Smooth muscle cell (in vitro differentiated cells): ENCODE data around the gene GLCCI1. TPM values are rescaled to one million over a fixed set of nuclear protein-coding genes. Genes with fewer than 3 reads are reported as not detected.
"Not testable (repeated sequence)": the region's sequence is repeated elsewhere in the genome, so short reads cannot be mapped to it uniquely, and the experiment has no call there.

Source experiments
- DNase-seq: peaks from one replicate; lab custom pipeline; 2025; ENCODE audit not compliant: unreplicated experiment; lab: John Stamatoyannopoulos, UW
- H2AFZ ChIP-seq: fragments of 200-600 bp; sonication (generic); 2 replicates; pipeline ENCODE4 v1.6.0; 2016; ENCODE audit warnings: antibody characterized with exemption, low read depth, mild to moderate bottlenecking
- H3F3A ChIP-seq: fragments of 200-600 bp; sonication (generic); 2 replicates; pipeline ENCODE4 v1.6.0; 2017; ENCODE audit warnings: antibody characterized with exemption, low read depth
- H3K27ac ChIP-seq: fragments of 200-600 bp; sonication (generic); 2 replicates; pipeline ENCODE4 v1.5.1; 2016; ENCODE audit warnings: low read depth, mild to moderate bottlenecking
- H3K27me3 ChIP-seq: fragments of 200-600 bp; sonication (generic); 2 replicates; pipeline ENCODE4 v1.6.1; 2016; ENCODE audit warnings: low read depth, mild to moderate bottlenecking
- H3K36me3 ChIP-seq: fragments of 200-600 bp; sonication (generic); 2 replicates; pipeline ENCODE4 v1.5.1; 2016; ENCODE audit warnings: low read depth
- H3K4me1 ChIP-seq: fragments of 200-600 bp; sonication (generic); 2 replicates; pipeline ENCODE4 v1.5.1; 2016; ENCODE audit warnings: low read depth
- H3K4me2 ChIP-seq: fragments of 200-600 bp; sonication (generic); 2 replicates; pipeline ENCODE4 v1.6.0; 2016; ENCODE audit warnings: mild to moderate bottlenecking
- H3K4me3 ChIP-seq: fragments of 200-600 bp; sonication (generic); 2 replicates; pipeline ENCODE4 v1.5.1; 2016; ENCODE audit warnings: mild to moderate bottlenecking
- H3K79me2 ChIP-seq: fragments of 200-600 bp; sonication (generic); 2 replicates; pipeline ENCODE4 v1.6.0; 2016; ENCODE audit warnings: low read depth, mild to moderate bottlenecking
- H3K9ac ChIP-seq: fragments of 200-600 bp; sonication (generic); 2 replicates; pipeline ENCODE4 v1.6.0; 2016; ENCODE audit warnings: low read depth
- H3K9me3 ChIP-seq: fragments of 200-600 bp; sonication (generic); replicated peaks from 2 replicates; pipeline ENCODE4 v1.5.1; 2016; ENCODE audit warnings: low read depth
- H4K20me1 ChIP-seq: fragments of 200-600 bp; sonication (generic); 2 replicates; pipeline ENCODE4 v1.6.0; 2016; ENCODE audit warnings: low read depth
- CTCF ChIP-seq: fragments of 200-600 bp; sonication (generic); IDR thresholded peaks from 2 replicates; pipeline ENCODE4 v1.5.1; 2017; ENCODE audit warnings: borderline replicate concordance, mild to moderate bottlenecking, antibody characterized with exemption; ENCODE audit not compliant: insufficient read depth, poor library complexity, severe bottlenecking
- WGBS: methylation state at CpG from one replicate; pipeline ENCODE4 v1.1.7; 2016; ENCODE audit warnings: low lambda C conversion rate; 5-methylcytosine and 5-hydroxymethylcytosine counted together
- polyA plus RNA-seq: library from polyadenylated mRNA; unstranded; fragments of >200 nt; fragmentation: Nextera tagmentation; extraction: Ambion mirVana; gene quantifications from 2 replicates; pipeline ENCODE4 v1.2.1, GENCODE V29; 2016
- total RNA-seq: library from RNA; depleted of rRNA; stranded (reverse); fragments of >200 nt; gene quantifications from 2 replicates; pipeline ENCODE4 v1.2.3, GENCODE V29; 2014

Gene GLCCI1
- total and polyA plus RNA-seq, 2 experiments from 2014 or later: 39.0 to 69.9 TPM

DNA sequence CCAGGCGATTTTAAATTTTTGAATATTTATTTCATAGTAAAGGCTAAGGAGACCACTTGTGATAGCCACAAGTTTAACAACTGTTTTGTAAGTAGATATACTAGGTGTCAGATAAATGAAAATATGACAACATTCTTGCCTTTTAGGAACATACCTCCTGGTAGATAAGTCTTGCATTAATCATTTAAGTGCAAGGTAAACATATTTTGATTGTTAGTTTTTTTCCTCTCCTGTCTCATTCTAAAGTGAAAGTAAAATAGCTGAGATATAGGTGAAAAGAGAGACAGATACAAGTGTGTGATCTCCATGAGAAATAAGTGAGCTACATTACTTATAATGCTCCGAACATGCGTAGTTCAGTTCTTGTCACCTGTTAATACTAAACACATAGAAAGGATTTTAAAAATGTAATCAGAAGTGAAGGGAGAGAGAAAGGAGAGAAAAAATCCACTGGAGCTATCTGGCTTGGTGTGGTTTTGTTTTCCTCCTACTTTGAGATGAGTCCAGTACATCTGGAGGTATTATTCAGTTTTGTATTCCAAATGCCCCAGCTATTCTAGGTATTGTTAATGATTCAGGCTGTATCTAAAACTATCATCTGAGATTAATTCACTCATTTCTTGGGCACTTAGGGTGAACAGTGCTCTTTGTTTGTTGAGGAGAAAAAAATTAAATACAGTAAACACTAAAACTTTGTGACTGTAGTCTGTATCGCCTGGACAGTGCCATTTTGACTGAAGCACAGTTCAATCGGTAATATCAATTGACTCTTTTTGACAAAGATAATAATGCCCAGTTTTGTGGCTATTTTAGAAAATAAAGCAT, 21.2 kb downstream of the GLCCI1 start:
- no peak for DNase-seq
- 98% methylated on average over 5 of the region's 5 CpGs for WGBS
- no peak overlapping the region for H3K4me2 ChIP-seq
- H3F3A ChIP-seq: no peaks in the 10 kb centered on the region
- H4K20me1 ChIP-seq: peaks cover 26% of the 10 kb centered on the region
- peaks cover 14% of the 10 kb centered on the region for H3K36me3 ChIP-seq
- no peak overlapping the region for H3K4me3 ChIP-seq
- no peak overlapping the region for H3K9ac ChIP-seq
- peaks cover 3% of the 10 kb centered on the region for H3K4me1 ChIP-seq
- no peak overlapping the region for H3K27ac ChIP-seq
- TF ChIP-seq CTCF: no peak
- H3K79me2 ChIP-seq: peaks cover 100% of the 10 kb centered on the region
- H3K9me3 ChIP-seq: no peaks in the 10 kb centered on the region
- H2AFZ ChIP-seq: no peak overlapping the region
- no peaks in the 10 kb centered on the region for H3K27me3 ChIP-seq

DNA sequence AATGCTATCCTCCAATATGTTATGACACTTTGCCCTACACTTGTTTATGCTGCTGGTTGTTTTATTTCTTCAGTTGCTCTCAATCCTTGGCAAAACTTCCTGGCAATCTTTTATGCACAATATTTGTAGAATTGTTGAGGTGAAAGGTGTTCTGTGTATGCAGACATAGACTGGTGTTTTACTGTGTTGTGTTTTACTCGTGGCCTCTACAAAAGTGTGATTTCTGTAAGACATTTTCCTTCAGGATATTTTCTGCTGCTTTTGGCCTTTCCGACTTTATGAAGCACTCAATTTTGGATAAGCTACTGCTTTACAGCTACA, 21.8 kb downstream of the GLCCI1 start:
- peaks cover 20% of the 10 kb centered on the region for H4K20me1 ChIP-seq
- H3K27ac ChIP-seq: no peak overlapping the region
- TF ChIP-seq CTCF: no peak
- peaks cover 3% of the 10 kb centered on the region for H3K4me1 ChIP-seq
- H2AFZ ChIP-seq: no peak overlapping the region
- peaks cover 14% of the 10 kb centered on the region for H3K36me3 ChIP-seq
- H3K27me3 ChIP-seq: no peaks in the 10 kb centered on the region
- no peaks in the 10 kb centered on the region for H3F3A ChIP-seq
- H3K9me3 ChIP-seq: no peaks in the 10 kb centered on the region
- WGBS: 92% methylated on average over 2 of the region's 2 CpGs
- H3K4me3 ChIP-seq: no peak overlapping the region
- H3K9ac ChIP-seq: no peak overlapping the region
- peaks cover 100% of the 10 kb centered on the region for H3K79me2 ChIP-seq
- DNase-seq: no peak
- no peak overlapping the region for H3K4me2 ChIP-seq

DNA sequence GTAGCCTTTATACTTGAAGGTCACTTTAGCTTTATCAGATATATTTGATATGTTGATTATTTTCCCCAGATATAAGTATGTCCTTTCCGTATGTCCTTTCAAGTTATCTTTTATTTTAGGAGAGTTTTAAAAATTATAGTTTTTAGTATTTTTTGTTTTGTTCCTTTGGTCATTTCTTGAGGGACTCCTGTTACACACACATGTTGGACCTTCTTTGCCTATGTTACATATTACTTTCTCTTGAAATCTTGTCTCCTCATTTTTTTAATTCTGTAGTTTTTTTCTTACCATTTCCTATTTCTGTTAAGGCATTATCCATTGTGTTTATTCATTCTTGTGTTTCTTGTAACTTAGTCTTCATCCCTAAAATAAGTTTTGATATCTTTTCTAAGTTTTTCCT, 23.9 kb downstream of the GLCCI1 start:
- Histone ChIP-seq H3K79me2 (peaks cover 100% of the 10 kb centered on the region), H3K4me3 (no peak overlapping the region), H3K4me2 (no peak overlapping the region), H3K27me3 (no peaks in the 10 kb centered on the region), H3K36me3 (peaks cover 14% of the 10 kb centered on the region), H3K9ac (no peak overlapping the region), H3F3A (no peaks in the 10 kb centered on the region), H3K9me3 (no peaks in the 10 kb centered on the region), H4K20me1 (peaks cover 29% of the 10 kb centered on the region), H3K27ac (no peak overlapping the region), H2AFZ (no peak overlapping the region), H3K4me1 (no peaks in the 10 kb centered on the region)
- no peak for DNase-seq
- TF ChIP-seq CTCF: no peak
- 97% methylated on average over 1 of the region's 1 CpG for WGBS

DNA sequence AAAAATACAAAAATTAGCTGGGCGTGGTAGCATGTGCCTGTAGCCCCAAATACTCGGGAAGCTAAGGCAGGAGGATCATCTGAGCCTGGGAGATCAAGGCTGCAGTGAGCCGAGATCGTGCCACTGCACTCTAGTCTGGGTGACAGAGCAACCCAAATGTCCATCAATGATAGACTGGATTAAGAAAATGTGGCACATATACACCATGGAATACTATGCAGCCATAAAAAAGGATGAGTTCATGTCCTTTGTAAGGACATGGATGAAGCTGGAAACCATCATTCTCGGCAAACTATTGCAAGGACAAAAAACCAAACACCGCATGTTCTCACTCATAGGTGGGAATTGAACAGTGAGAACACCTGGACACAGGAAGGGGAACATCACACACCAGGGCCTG, 26.8 kb downstream of the GLCCI1 start:
- WGBS: over 99% methylated on average over 5 of the region's 6 CpGs
- not testable (repeated sequence) for H3K4me3 ChIP-seq

More for the DNA sequence above, 26.8 kb downstream of the GLCCI1 start:
- H3K9me3 ChIP-seq, DNase-seq, H2AFZ ChIP-seq, H3K4me2 ChIP-seq, H3K9ac ChIP-seq, H3K27ac ChIP-seq, H3F3A ChIP-seq, H3K27me3 ChIP-seq, H3K4me1 ChIP-seq: not testable (repeated sequence)
- Histone ChIP-seq H3K79me2 (peaks cover 100% of the 10 kb centered on the region), H4K20me1 (peaks cover 16% of the 10 kb centered on the region), H3K36me3 (peaks cover 14% of the 10 kb centered on the region)
